Cortex of kidney (tissue), 1 donor: ENCODE measurements around the gene PADI4.
"Not testable (repeated sequence)": the region's sequence is repeated elsewhere in the genome, so short reads cannot be mapped to it uniquely, and the experiment has no call there.

Source experiments
- DNase-seq: peaks from one replicate; lab custom pipeline; 2025; lab: John Stamatoyannopoulos, UW

Gene PADI4

GRCh38 chr1:17392199-17392740 lies 84.3 kb downstream of the PADI4 start:
- DNase-seq, result no peak

- DNase-seq, result no peak
Observed at GRCh38 chr1:17393230-17393629, 85.2 kb downstream of the PADI4 start.

GRCh38 chr1:17397910-17398695 lies 90.1 kb downstream of the PADI4 start:
- DNase-seq, result no peak

GRCh38 chr1:17400725-17401341 lies 92.8 kb downstream of the PADI4 start:
- no peak for DNase-seq

- no peak for DNase-seq
Observed at GRCh38 chr1:17401841-17402240, 93.8 kb downstream of the PADI4 start.

- DNase-seq, result no peak
Observed at GRCh38 chr1:17403081-17403480, 95.1 kb downstream of the PADI4 start.

GRCh38 chr1:17404034-17404684 lies 96.2 kb downstream of the PADI4 start:
- DNase-seq, result no peak

GRCh38 chr1:17404820-17405219 lies 96.8 kb downstream of the PADI4 start:
- DNase-seq, result no peak

GRCh38 chr1:17405898-17406759 lies 98.1 kb downstream of the PADI4 start:
- DNase-seq, result no peak

GRCh38 chr1:17406760-17407475 lies 98.9 kb downstream of the PADI4 start:
- DNase-seq, result not testable (repeated sequence)

- not testable (repeated sequence) for DNase-seq
Observed at GRCh38 chr1:17407786-17408514, 100.0 kb downstream of the PADI4 start.

GRCh38 chr1:17409391-17409811 lies 101.4 kb downstream of the PADI4 start:
- no peak for DNase-seq

- no peak for DNase-seq
Observed at GRCh38 chr1:17412093-17412870, 104.3 kb downstream of the PADI4 start.
